ENCODE results near the gene ARRDC2.
"Not testable (repeated sequence)": the region's sequence is repeated elsewhere in the genome, so short reads cannot be mapped to it uniquely, and the experiment has no call there.

Gene ARRDC2

DNA sequence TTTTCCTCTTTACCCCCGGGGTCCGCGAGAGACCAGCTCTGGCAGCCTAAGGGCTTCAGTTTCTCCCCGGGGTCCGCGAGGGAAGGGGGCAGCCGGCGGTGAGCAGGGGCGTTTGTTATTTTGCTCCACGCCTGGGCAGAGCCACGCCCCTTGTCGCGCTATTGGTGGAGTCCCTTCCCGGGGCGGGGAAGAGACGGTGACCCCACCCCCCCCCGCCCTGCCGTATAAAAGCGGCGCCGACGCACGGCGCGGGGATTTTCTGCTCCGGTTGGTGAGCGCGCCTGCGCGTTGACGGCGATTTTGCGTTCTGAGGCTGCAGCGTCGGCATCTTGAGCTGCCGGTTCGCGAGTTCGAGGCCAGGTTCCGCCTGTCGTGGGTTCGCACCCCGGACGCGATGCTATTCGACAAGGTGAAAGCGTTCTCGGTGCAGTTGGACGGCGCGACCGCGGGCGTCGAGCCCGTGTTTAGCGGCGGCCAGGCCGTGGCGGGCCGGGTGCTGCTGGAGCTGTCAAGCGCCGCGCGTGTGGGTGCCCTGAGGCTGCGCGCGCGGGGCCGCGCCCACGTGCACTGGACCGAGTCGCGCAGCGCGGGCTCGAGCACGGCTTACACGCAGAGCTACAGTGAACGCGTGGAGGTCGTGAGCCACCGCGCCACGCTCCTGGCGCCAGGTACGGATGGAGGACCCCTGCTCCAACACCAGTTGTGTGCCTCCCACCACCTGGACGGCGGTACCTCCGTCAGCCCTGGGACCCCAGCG lies at the start of gene ARRDC2:
ARRDC2 (plus strand) TSS at position 254 of the 757 bp plus-strand sequence; CDS start at position 395, 141 bp downstream.
- peak; percentile 97 for DNase-seq (ENCODE audit: low spot score)

GRCh38 chr19:17963936-17964691 lies 43.9 kb upstream of the ARRDC2 start:
- DNase-seq (ENCODE audit: low spot score): no peak

- DNase-seq (ENCODE audit: low spot score): peak; percentile 31
Observed at GRCh38 chr19:17965370-17966128, 42.4 kb upstream of the ARRDC2 start.

DNA sequence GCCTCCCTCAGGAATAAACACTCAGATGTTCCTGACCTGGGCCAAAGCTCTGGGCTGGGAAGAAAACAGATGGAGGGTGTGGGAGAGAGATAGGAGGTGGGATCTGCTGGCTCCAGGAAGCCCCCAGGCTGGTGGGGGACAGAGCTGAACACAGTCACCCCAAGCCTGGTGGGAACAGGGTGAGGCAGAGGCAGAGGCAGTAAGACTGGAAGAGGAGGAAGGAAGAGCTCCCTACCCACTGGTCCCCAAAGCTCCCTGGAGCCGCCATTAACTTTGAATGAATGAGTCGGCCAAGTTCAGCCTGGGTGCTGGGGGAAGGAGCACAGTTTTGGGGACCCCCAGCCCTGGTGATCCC lies 41.9 kb upstream of the ARRDC2 start:
- DNase-seq (ENCODE audit: low spot score): no peak

DNA sequence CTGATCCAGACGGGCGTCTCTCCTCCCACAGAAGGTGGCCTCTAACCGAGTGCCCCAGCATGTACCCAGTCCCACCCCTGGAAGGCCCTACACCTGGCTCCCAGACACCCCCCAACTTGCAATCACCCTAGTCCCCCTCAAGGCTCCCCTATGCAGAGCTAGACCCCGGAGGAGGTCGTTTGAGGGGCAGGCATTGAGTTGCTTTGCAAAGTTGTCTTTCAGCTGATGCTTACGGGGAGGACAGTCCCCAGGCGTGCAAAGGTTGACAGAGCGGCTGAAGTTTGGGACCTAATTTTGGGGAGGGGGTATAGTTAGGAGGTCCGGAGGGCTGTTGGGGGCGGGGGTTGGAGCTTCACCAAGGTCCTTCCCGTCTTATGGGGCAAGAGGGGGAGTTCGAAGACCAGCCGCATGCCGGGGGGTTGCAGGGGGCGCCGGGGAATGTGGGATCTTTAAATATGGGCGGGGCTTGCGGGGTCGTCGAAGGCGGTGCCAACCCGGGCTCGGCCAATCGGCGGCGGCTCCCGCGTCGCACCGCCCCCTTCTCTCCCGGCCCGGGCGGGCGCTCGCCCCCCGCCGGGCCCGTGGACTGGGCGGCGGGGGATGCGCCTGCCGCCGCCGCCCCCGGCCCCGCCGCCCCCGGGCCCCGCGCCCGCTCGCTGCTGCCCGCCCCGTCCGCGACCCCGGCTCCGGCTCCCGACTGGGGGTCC lies 41.3 kb upstream of the ARRDC2 start, which contains the start of gene KCNN1:
KCNN1 (plus strand) TSS at position 558 of the 707 bp plus-strand sequence. CDS start 6,782 bp downstream, outside the sequence.
- peak; percentile 98 for DNase-seq (ENCODE audit: low spot score)

DNA sequence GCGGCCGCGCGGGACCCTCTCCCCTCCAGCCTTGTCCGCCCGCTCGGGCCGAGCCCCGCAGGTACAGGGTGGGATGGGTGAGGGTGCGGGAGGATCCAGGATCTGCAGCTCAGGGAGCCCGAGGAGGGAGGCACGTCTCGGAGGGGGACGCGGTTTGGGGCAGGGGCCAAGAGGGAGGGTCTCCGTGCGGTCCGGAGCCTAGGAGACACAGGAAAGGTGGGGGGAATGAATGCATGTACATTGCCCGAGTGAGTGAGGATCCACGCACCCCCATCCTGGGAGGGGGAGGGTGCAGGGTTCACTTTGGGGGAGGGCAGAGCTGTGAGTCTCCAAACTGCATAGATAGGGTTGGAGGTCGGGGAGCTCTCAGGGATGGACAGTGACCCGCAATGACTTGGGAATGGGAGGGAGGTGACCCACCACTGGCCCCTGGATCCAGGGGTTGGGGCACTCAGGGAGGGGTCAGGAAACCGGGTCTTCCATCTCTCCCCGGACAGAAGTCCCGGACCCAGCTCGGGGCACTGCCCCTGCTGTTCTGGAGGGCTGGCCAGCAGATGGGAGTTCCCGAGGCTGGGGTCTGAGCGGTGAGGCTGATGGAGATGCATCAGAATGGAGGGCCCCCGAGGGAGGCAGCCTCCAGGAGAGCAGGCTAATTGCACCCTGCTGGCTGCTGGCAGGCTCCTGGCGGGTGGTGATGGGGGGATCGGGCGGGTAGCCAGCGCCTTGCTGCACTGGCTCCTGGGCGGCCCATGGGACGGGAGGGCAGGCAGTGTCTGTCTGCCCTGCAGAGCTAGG lies 40.5 kb upstream of the ARRDC2 start:
- DNase-seq (ENCODE audit: low spot score): peak; percentile 79

DNA sequence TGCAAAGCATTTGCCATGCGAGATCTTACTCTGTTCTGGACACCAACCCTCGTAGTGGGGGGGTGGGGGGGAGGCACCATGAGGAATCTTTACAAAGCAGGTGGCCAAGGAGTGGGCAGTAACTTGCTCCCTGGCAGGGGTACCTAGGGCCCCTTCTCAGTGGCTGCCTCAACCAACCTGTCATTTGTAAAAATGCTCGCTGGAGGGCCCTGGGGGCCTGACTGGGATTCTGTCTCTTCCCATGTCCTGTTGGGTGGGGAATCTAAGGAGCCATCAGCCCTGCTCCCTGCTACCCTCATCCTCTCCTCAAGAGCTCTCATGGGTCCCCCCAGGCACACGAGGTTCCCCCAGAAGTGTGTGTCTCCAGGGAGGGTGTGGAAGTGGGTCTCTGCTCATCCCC lies 39.6 kb upstream of the ARRDC2 start:
- DNase-seq (ENCODE audit: low spot score): peak; percentile 30

- DNase-seq (ENCODE audit: low spot score): peak; percentile 17
Observed at GRCh38 chr19:17969096-17969792, 38.7 kb upstream of the ARRDC2 start.

DNA sequence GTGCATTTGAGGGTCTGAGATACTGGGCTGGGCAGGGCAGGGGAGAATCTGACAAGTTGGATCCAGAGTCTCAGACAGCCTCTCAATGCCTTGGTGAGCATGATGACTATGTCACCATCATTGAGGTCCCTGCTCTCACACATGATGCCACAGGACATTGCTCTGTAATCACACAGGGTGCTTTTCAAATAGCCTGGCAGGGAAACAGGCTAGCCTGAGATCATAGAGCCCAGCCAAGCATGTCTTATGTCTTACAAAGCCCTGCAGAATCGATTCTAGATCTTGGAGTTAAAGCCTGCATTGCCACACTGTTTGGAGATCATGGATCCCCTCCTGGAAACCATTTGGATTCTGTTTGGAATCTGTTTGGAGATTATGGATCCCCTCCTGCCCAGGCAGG lies 35.7 kb upstream of the ARRDC2 start:
- DNase-seq (ENCODE audit: low spot score): no peak

DNA sequence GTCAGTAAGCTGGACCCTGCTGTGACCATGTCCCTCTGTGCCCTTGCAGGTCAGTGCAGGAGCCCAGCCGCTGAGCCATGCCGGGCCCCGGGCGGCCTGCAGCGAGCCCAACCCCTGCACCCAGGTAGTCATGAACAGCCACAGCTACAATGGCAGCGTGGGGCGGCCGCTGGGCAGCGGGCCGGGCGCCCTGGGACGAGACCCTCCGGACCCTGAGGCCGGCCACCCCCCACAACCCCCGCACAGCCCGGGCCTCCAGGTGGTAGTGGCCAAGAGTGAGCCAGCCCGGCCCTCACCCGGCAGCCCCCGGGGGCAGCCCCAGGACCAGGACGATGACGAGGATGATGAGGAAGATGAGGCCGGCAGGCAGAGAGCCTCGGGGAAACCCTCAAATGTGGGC lies 34.2 kb upstream of the ARRDC2 start:
- no peak for DNase-seq (ENCODE audit: low spot score)

DNA sequence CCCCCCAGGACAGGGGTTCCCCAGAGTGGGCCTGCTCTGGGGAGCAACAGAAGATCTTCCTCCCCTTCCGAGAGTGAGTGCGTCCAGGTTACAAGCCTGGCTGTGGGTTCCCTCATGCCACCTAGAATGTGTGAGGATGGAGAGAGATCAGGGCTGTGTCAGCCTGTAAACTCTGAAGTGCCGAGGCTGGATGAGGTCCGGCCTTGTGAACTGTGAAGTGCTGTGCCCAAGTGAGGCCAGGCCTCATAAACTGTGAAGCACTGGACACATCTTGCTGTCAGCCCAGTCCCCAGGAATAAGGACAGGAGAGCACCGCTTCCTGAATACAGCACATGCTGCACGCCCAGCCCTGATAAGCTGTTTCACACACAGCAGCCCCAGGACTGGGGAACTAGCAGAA lies 33.4 kb upstream of the ARRDC2 start:
- no peak for DNase-seq (ENCODE audit: low spot score)

DNA sequence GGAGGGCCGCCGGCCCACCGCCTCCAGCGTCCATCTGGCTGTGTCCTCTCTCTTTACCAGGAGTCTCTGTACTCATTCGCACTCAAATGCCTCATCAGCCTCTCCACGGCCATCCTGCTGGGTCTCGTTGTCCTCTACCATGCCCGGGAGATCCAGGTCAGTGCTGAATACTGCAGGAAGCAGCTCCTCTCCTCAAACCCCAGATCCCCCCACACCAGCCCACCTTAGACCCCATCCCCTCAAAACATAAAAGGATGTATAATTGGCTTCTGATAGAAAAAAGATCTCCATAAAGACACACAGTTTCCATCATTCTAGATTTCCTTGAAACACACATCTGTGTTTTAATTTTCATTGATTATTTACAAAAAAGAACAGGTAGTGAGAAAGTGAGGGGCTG lies 32.9 kb upstream of the ARRDC2 start:
- peak; percentile 17 for DNase-seq (ENCODE audit: low spot score)

- no peak for DNase-seq (ENCODE audit: low spot score)
Observed at GRCh38 chr19:17977021-17977420, 30.9 kb upstream of the ARRDC2 start.

- DNase-seq (ENCODE audit: low spot score): no peak
Observed at GRCh38 chr19:17977488-17977887, 30.5 kb upstream of the ARRDC2 start.

DNA sequence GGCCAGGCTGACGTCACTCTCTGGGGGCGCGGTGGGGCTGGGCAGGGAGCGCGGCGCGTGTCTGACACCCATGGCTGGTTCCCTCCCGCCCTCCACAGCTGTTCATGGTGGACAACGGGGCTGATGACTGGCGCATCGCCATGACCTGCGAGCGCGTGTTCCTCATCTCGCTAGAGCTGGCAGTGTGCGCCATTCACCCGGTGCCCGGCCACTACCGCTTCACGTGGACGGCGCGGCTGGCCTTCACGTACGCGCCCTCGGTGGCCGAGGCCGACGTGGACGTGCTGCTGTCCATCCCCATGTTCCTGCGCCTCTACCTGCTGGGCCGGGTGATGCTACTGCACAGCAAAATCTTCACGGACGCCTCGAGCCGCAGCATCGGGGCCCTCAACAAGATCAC lies 26.4 kb upstream of the ARRDC2 start:
- DNase-seq (ENCODE audit: low spot score): no peak

DNA sequence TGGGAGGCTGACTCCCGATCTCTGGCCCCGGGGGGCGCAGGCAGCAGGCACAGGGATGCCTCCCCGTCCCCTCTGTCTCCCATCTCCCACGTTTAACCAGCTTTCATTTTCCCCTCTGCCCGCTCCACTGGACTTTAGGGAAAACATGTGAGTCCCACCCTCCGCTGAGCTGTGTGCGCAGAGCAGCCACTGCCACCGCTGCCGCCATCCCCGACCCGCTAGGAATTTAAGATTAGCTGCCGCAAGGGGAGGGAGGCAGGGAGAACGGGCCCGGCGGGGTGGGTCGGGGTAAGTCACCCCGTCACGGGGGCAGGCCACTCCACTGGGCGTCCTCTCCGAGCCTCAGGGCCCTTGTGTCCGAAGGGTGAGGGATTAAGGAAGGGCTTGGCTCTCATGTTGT lies 25.5 kb upstream of the ARRDC2 start:
- no peak for DNase-seq (ENCODE audit: low spot score)

DNA sequence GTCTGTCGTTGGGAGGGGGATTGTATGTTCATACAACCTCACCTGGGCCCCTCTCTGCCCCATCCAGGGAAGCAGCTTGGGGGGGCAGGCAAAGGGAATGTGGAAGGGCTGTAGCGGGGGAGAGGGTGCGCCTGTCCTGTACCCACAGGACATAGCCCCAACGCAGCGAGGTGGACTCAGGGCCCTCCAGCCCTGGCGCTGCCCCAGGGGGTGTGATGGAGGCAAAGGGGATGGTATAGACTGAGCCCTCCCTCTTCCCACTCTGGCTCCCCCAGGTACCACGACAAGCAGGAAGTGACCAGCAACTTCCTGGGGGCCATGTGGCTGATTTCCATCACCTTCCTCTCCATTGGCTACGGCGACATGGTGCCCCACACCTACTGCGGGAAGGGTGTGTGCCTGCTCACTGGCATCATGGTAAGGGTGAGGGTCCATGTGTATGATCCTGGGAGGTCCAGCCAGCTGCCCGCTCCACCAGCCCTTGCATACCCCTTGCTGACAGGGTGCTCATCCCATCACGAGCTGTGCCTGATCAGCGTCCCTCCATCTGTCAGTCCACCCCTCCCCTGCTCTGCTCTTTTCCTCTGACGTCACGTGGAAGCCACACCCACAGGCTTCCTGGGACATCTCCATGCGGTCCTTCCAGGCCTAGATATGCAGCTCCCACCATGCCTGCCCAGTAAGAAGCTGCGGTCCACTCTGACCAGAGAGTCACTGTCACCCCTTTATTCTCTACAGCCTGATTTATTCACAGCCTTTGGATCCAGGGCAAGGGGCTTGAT lies 22.7 kb upstream of the ARRDC2 start:
- DNase-seq (ENCODE audit: low spot score): no peak

DNA sequence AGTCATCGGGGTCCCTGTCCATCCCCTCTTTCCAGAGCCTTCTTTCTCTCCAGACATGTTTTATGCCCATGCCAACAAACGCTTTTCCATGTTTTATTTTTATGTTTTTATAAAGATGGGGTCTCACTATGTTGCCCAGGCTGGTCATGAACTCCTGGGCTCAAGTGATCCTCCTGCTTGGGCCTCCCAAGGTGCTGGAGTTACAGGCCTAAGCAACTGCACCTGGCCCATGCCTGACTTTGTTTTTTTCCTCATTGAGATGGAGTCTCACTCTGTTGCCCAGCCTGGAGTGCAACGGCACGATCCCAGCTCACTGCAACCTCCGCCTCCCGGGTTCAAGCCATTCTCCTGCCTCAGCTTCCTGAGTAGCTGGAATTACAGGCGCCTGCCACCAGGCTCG lies 21.4 kb upstream of the ARRDC2 start:
- DNase-seq (ENCODE audit: low spot score): not testable (repeated sequence)

- DNase-seq (ENCODE audit: low spot score): no peak
Observed at GRCh38 chr19:17988161-17988560, 19.8 kb upstream of the ARRDC2 start.

All from D341Med (cell line).